GM13977 (cell line): Measurements from ENCODE around the gene MTA2.
A peak's percentile ranks its signal among the peaks of the same experiment; 100 is the strongest.
"Not testable (repeated sequence)": the region's sequence is repeated elsewhere in the genome, so short reads cannot be mapped to it uniquely, and the experiment has no call there.

Experiments used
- DNase-seq: peaks from one replicate; pipeline ENCODE4 v3.0.0; 2012; ENCODE audit warnings: low spot score
- in situ Hi-C: fragments of 300-500 bp; cut with MboI; formaldehyde crosslinking; loops from one replicate; pipeline ENCODE4 v1.12.0; 2022; ENCODE audit warnings: low sequenced_read_pairs, low pct_unique_long_range_greater_than_20kb, mixed read lengths, inconsistent platforms; ENCODE audit not compliant: unreplicated experiment
- TF ChIP-seq, protein P1 (sequence below): IDR thresholded peaks from 2 replicates; pipeline ENCODE4 v1.5.1; 2012; ENCODE audit warnings: mild to moderate bottlenecking, control low read depth; ENCODE audit not compliant: insufficient read depth; ENCODE audit errors: extremely low read depth, missing control alignments

Gene MTA2

DNA sequence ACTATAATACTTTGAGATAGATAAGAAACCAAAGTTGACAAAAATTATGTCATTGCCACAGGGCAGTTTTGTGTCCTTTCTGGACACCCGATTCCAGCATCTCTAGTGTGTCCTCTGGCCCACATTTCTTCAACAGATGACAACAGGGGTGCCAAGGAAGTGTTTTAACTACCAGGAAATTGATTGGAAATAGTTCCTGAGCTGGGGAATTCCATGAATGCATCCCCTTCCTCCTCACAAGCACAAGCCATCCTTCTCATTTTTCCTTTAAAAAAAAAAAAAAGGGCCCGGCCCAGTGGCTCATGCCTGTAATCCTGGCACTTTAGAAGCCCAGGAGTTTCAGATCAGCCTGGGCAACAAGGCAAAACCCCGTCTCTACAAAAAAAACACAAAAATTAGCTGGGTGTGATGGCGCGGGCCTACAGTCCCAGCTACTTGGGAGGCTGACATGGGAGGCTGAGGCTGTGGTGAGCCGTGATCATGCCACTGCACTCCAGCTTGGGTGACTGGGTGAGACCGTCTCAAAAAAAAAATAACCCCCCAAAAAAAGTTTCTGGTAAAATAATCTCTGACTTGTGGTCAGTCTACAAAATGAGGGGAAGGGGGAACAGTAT is 20.9 kb upstream of the MTA2 start:
- TF ChIP-seq, protein P1, sequence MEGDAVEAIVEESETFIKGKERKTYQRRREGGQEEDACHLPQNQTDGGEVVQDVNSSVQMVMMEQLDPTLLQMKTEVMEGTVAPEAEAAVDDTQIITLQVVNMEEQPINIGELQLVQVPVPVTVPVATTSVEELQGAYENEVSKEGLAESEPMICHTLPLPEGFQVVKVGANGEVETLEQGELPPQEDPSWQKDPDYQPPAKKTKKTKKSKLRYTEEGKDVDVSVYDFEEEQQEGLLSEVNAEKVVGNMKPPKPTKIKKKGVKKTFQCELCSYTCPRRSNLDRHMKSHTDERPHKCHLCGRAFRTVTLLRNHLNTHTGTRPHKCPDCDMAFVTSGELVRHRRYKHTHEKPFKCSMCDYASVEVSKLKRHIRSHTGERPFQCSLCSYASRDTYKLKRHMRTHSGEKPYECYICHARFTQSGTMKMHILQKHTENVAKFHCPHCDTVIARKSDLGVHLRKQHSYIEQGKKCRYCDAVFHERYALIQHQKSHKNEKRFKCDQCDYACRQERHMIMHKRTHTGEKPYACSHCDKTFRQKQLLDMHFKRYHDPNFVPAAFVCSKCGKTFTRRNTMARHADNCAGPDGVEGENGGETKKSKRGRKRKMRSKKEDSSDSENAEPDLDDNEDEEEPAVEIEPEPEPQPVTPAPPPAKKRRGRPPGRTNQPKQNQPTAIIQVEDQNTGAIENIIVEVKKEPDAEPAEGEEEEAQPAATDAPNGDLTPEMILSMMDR: no peak
- in situ Hi-C loops: no loop called here
- DNase-seq: no peak

- in situ Hi-C loops: no loop called here
- TF ChIP-seq, protein P1: no peak
- DNase-seq: peak; percentile 99
These were observed 20.2 kb upstream of the MTA2 start, which contains the start of gene B3GAT3 for GRCh38 chr11:62621567-62622470. Gene B3GAT3 (minus strand): TSS chr11:62621986. CDS start chr11:62621947, 39 bp downstream.

- DNase-seq: no peak
- in situ Hi-C loops: no loop called here
- TF ChIP-seq, protein P1: no peak
These were observed 19.4 kb upstream of the MTA2 start for GRCh38 chr11:62621027-62621566.

GRCh38 chr11:62616957-62617356 is 15.3 kb upstream of the MTA2 start:
- DNase-seq, in situ Hi-C loops: not testable (repeated sequence)

DNA sequence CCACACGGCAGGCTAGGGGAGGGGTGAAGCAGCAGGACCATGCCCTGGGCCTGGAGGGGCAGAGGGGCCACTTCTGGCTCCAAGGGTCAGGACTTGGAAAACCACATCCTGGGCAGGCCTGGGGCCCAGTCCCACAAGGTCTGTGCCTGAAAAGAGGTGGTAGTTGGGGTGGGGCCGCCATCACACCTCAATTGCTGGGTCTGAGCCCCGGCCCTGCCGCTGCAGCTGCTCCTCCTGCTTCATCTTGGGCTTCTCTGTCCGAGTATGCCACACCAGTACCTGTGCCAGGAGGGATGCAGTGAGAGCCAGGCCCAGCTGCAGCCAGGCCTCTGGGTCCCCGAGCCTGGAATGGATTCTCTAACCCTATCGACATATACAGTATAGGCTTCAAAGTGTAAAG is 13.9 kb upstream of the MTA2 start:
- DNase-seq: no peak
- in situ Hi-C loops: no loop called here
- TF ChIP-seq, protein P1: no peak

DNA sequence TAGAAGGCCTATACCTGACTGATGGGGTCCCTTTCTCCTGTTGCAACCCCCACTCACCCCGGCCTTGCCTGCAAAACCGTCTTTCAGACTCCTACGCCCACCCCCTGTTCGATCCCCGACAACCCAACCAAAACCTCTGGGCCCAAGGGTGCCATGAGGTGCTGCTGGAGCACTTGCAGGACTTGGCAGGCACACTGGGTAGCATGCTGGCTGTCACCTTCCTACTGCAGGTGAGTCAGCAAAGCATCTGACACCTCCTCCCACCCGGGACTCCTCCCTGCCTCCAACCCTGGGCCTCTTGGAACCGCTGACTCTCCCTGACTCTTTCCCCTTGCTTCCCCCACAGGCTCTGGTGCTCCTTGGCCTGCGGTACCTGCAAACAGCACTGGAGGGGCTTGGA is 12.6 kb upstream of the MTA2 start:
- in situ Hi-C loops: no loop called here
- no peak for DNase-seq
- TF ChIP-seq, protein P1: no peak
